ENCODE results near the gene GRP. TPM values are rescaled to one million over a fixed set of nuclear protein-coding genes. Genes with fewer than 3 reads are reported as not detected.

The GRP gene
- total and polyA plus RNA-seq, 2 donors (not counting 3 experiments of a cell fraction or from before 2014, with no cell fraction given) = not detected

- Histone ChIP-seq H2AFZ (ENCODE audit: low read depth, low read length) (no peak overlapping the region), H3K27ac (ENCODE audit: insufficient read depth, low read depth, low read length) (no peak overlapping the region), H3K4me3 (replicated peaks in 1 of 3; ENCODE audit: insufficient read depth in 1 of 3, low read depth in 1 of 3, low read length in 3 of 3) (no peak overlapping the region), H3K9ac (replicated peaks; ENCODE audit: extremely low read depth, insufficient read depth, low read length) (no peak overlapping the region), H3K4me1 (ENCODE audit: control insufficient read depth, extremely low read depth, insufficient read depth, low read length) (no peaks in the 10 kb centered on the region), H3K27me3 (ENCODE audit: control insufficient read depth in 2 of 2, insufficient read depth in 2 of 2, low read length in 2 of 2) (peaks cover 2 to 3% of the 10 kb centered on the region in 2 experiments), H3K4me2 (ENCODE audit: insufficient read depth, low read length) (no peak overlapping the region), H3K9me1 (replicated peaks; ENCODE audit: control insufficient read depth, extremely low read depth, insufficient read depth, low read length) (no peaks in the 10 kb centered on the region), H3K36me3 (ENCODE audit: control insufficient read depth in 2 of 2, extremely low read depth in 1 of 2, insufficient read depth in 2 of 2, low read length in 2 of 2) (no peaks in the 10 kb centered on the region), H3K9me3 (replicated peaks; ENCODE audit: control insufficient read depth, insufficient read depth, low read length) (no peaks in the 10 kb centered on the region), H4K20me1 (replicated peaks; ENCODE audit: control insufficient read depth, extremely low read depth, insufficient read depth, low read length) (no peaks in the 10 kb centered on the region), H3K79me2 (ENCODE audit: control insufficient read depth, insufficient read depth, low read length) (no peaks in the 10 kb centered on the region)
- POLR2A ChIA-PET = no interaction called here
- TF ChIP-seq JUN (IDR thresholded peaks at IDR 0.05; ENCODE audit: borderline replicate concordance, insufficient read depth, insufficient read length, low read depth) = no peak
- TF ChIP-seq EZH2 (IDR thresholded peaks at IDR 0.05; ENCODE audit: borderline replicate concordance, low read depth, low read length, severe bottlenecking) = no peak
- no peak for TF ChIP-seq GATA2 (IDR thresholded peaks at IDR 0.05; ENCODE audit: insufficient read depth, insufficient read length, low read depth, low read length)
- TF ChIP-seq, protein P1, sequence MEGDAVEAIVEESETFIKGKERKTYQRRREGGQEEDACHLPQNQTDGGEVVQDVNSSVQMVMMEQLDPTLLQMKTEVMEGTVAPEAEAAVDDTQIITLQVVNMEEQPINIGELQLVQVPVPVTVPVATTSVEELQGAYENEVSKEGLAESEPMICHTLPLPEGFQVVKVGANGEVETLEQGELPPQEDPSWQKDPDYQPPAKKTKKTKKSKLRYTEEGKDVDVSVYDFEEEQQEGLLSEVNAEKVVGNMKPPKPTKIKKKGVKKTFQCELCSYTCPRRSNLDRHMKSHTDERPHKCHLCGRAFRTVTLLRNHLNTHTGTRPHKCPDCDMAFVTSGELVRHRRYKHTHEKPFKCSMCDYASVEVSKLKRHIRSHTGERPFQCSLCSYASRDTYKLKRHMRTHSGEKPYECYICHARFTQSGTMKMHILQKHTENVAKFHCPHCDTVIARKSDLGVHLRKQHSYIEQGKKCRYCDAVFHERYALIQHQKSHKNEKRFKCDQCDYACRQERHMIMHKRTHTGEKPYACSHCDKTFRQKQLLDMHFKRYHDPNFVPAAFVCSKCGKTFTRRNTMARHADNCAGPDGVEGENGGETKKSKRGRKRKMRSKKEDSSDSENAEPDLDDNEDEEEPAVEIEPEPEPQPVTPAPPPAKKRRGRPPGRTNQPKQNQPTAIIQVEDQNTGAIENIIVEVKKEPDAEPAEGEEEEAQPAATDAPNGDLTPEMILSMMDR (IDR thresholded peaks at IDR 0.05; ENCODE audit: extremely low read depth in 1 of 2, insufficient read depth in 1 of 2, low read depth in 1 of 2, low read length in 2 of 2) = no peak
- TF ChIP-seq FOS (IDR thresholded peaks at IDR 0.05; ENCODE audit: borderline replicate concordance, insufficient read depth, low read length) = no peak
- no peak for TF ChIP-seq MYC (IDR thresholded peaks at IDR 0.05; ENCODE audit: low read depth, low read length)
- TF ChIP-seq POLR2A (IDR thresholded peaks at IDR 0.05; ENCODE audit: low read depth, low read length) = no peak
- no peak for TF ChIP-seq POLR2AphosphoS5 (IDR thresholded peaks at IDR 0.05; ENCODE audit: insufficient read depth, low read depth, low read length)
- TF ChIP-seq, protein P2, sequence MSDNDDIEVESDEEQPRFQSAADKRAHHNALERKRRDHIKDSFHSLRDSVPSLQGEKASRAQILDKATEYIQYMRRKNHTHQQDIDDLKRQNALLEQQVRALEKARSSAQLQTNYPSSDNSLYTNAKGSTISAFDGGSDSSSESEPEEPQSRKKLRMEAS (IDR thresholded peaks at IDR 0.05; ENCODE audit: insufficient read depth, insufficient read length) = no peak
- CTCF ChIA-PET = no interaction called here
- intact Hi-C loops (cut with micrococcal nuclease) (no loop called here), dilution Hi-C loops (cut with MboI; ENCODE audit: extremely low pct_ligation_motif_present, low sequenced_read_pairs) (no loop called here)
- no TSS peak for BruUV-seq (replicated peaks)
- FAIRE-seq (no peak), DNase-seq (ENCODE audit: low read depth, low spot score) (no peak)
Observed at GRCh38 chr18:59231114-59231513, 11.2 kb downstream of the GRP start.
